Natural killer cell treated with Interleukin-12 subunit alpha and Interleukin-12 subunit beta and Interleukin-15 and Interleukin-18, amount 100 ng/mL, for 72 hours (primary cell): Measurements from ENCODE around the gene CBX8. TPM values are rescaled to one million over a fixed set of nuclear protein-coding genes. Genes with fewer than 3 reads are reported as not detected.

Experiments used
- ATAC-seq, 2 donors: fragments of 150-1000 bp; cut with Tn5 transposase in 1 of 2; sonication (Bioruptor Pico), chemical (Tn5 transposase) in 1 of 2; 2 replicates each; pipeline ENCODE4 v1.10.0; 2021
- DNase-seq: peaks from one replicate; pipeline ENCODE4 v3.0.0; 2022; ENCODE audit warnings: low spot score
- H3K27ac Mint-ChIP-seq, 2 donors: 1 replicate in 1 of 2; 2 replicates in 1 of 2; pipeline ENCODE4 v1.8.0; 2022; ENCODE audit warnings: mixed read lengths in 2 of 2, mild to moderate bottlenecking in 1 of 2, moderate library complexity in 1 of 2
- H3K27me3 Mint-ChIP-seq, 2 donors: 1 replicate in 1 of 2; 2 replicates in 1 of 2; pipeline ENCODE4 v1.8.0; 2022; ENCODE audit warnings: mixed read lengths in 2 of 2
- H3K36me3 Mint-ChIP-seq: one replicate; pipeline ENCODE4 v1.8.0; 2022; ENCODE audit warnings: mixed read lengths
- H3K4me1 Mint-ChIP-seq, 2 donors: 1 replicate in 1 of 2; 2 replicates in 1 of 2; pipeline ENCODE4 v1.8.0; 2022; ENCODE audit warnings: low read depth in 2 of 2, mixed read lengths in 2 of 2, mild to moderate bottlenecking in 1 of 2
- H3K4me3 Mint-ChIP-seq: one replicate; pipeline ENCODE4 v1.8.0; 2022; ENCODE audit warnings: mixed read lengths
- H3K9me3 Mint-ChIP-seq: 2 replicates; pipeline ENCODE4 v1.8.0; 2022; ENCODE audit warnings: mixed read lengths
- total RNA-seq, 2 donors: library from RNA; stranded (reverse); gene quantifications; one replicate each; pipeline ENCODE4 v1.2.3, GENCODE V29; 2022

Gene CBX8
- total RNA-seq, 2 donors from 2014 or later: 9.8 to 46.4 TPM

DNA sequence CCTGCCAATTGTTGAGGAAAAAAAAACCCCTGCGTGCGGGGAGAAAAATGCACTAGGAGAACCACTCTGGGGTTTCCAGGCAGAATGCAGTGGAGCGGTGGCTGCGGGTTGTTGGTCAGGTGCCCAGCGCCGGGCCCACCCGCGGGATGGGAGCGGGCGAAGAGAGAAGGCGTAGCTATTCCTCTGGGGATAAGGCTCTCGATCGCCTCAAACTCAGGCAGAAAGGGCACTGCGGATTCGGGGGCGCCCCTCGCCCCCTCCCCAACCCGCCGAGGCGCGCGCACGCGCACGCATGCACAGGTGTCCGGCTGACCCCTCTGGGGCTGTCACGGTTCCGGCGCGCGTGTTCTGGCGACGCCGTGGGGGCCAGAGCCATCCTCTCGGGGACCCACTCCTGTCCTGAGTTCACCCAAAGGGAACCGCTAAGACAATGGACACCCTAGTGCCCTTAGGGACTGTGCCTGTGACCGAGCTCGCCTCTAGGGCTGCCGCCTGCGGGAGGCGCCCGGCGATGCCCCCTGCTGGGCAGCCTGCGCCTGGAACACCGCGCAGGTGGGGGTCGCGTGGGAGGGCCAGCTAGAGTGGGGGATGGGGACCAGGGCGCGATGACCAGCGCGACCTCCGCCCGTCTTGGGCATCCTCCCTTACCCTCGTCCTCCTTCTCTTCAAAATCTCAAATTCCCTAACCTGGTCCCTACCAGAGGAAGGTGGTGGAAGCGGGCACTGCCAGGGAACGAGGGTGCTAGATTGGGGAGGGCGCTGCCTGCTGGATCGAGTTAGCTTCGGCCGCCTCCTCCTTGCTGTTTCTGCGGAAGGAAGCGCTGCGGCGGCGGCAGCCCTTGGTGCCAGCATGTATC, 14.4 kb upstream of the CBX8 start:
- no peaks in the 10 kb centered on the region for H3K36me3 Mint-ChIP-seq
- peaks cover 20 to 35% of the 10 kb centered on the region in 2 donors for H3K4me1 Mint-ChIP-seq
- H3K27ac Mint-ChIP-seq: no peak overlapping the region
- ATAC-seq (no peak), DNase-seq (no peak)
- peaks cover 33 to 36% of the 10 kb centered on the region in 2 donors for H3K27me3 Mint-ChIP-seq
- no peaks in the 10 kb centered on the region for H3K9me3 Mint-ChIP-seq
- H3K4me3 Mint-ChIP-seq: peak overlapping the region; percentile 17

DNA sequence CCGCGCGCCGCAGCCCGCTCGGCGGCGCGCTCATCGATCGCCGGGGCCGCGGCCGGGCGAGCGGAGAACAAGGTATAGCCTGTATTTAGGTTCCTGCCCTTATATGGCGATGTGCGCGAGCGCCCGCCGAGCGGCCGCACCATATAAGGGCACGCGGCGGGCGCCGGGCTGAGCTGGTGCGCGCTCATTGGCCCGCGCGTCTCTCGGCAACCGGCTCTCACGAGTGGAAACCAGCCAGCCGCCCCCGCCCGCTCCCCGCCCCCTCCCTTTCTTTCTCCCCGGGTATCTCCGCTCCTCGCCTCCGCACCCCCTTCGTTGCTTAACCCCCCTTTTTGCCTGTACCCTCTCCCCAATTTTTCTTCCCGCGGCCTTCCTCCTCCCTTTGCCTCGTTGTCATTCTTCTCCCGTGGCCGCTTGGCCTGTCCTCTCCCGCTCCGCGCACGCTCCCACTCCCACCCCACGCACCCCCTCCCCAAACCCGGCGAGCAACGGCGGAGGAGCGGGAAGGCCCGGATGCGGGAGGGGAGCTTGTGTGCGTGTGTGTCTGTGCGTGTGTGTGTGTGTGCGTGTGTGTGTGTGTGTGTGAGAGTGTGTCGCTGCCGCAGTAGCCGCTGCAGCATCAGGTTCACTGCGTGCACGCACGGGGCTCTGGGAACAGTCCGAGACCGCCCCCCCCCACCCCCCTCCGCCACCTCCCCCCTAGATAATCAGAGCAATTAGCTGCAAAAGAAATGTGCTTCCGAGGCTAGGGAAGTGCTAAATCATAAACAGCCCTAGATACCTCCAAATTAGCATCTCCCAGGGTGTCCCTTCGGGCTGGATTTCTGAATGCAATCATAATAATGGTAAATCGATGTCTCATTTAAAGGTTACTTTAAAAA, 13.5 kb upstream of the CBX8 start:
- Mint-ChIP-seq H3K36me3 (peaks cover 4% of the 10 kb centered on the region), H3K9me3 (no peaks in the 10 kb centered on the region), H3K27me3 (peaks cover 39 to 41% of the 10 kb centered on the region in 2 donors), H3K4me3 (peak overlapping the region; percentile 17), H3K4me1 (peaks cover 28 to 42% of the 10 kb centered on the region in 2 donors), H3K27ac (no peak overlapping the region)
- DNase-seq (peak; percentile 82), ATAC-seq (peak; percentile 95 to 97)

DNA sequence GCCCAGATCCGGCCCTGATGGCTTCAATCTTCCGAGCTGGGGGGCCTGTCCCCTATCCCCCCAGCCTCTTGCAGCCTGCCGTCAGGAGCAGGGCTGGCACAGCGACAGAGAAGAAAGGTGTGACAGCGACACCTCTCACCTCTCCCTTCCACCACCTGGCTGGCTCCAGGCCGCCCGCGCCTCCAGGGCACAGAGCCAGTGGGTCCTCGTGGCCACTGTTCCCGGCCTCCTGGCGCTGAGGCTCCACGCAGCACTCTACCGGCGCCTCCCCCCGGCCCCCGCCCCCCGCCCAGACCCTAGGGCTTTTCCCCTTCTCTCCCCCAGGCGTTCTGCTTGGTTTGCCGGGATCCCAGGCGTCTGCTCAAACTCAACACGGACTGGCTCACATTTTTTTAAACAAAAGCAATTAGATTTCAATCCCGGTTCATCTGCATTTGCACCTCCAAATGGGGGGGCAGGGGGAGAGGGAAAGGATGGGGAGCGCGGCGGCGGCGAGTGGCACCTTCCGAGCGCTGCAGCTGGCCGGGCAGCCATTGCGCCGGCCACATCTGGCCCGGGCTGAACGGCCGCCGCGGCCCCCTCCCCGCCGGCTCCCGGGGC, 12.8 kb upstream of the CBX8 start:
- Mint-ChIP-seq H3K4me3 (no peak overlapping the region), H3K4me1 (peaks cover 35 to 49% of the 10 kb centered on the region in 2 donors), H3K36me3 (peaks cover 7% of the 10 kb centered on the region), H3K27me3 (peaks cover 39 to 48% of the 10 kb centered on the region in 2 donors), H3K9me3 (no peaks in the 10 kb centered on the region), H3K27ac (no peak overlapping the region)
- DNase-seq (no peak), ATAC-seq (no peak)

DNA sequence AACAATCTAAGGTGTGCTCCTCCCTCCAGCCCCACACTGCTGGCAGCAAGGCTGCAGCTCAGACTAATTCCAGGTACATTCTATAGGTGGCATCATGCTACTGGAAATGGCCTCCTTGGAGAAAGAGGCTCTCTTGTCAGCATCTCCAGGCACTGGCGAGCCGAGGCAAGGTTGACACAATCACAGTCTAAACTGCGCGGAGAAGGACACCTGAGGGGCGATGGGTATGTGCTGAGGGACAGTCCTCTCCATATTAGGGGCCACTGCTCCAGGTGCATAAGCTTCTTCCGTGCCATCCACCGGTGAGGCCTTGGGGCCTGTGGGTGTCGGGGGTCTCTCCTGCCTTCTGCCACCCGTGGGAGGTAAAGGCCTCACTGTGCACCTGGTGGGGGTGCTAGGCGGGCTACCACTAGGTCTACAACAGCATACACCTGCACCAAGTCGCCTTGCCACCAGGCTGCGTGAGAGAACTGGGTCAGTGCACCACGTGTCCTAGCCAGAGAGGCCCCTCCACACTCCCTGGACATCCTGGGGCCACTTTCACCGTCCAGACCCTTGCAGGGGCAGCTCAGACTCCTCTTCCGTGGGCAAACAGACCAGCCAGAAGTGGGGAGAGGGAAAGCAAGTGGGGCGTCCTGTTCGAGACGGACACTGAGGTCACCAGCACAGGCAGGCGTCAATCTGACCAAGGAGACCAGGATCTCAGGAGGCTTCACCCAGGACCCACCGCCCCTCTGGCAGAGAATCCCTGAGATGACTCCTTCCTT, 12.1 kb upstream of the CBX8 start:
- Mint-ChIP-seq H3K27me3 (peaks cover 34 to 48% of the 10 kb centered on the region in 2 donors), H3K4me3 (peak overlapping the region; percentile 23), H3K9me3 (no peaks in the 10 kb centered on the region), H3K36me3 (peaks cover 13% of the 10 kb centered on the region), H3K4me1 (peaks cover 35 to 48% of the 10 kb centered on the region in 2 donors), H3K27ac (no peak overlapping the region)
- ATAC-seq (no peak), DNase-seq (no peak)

DNA sequence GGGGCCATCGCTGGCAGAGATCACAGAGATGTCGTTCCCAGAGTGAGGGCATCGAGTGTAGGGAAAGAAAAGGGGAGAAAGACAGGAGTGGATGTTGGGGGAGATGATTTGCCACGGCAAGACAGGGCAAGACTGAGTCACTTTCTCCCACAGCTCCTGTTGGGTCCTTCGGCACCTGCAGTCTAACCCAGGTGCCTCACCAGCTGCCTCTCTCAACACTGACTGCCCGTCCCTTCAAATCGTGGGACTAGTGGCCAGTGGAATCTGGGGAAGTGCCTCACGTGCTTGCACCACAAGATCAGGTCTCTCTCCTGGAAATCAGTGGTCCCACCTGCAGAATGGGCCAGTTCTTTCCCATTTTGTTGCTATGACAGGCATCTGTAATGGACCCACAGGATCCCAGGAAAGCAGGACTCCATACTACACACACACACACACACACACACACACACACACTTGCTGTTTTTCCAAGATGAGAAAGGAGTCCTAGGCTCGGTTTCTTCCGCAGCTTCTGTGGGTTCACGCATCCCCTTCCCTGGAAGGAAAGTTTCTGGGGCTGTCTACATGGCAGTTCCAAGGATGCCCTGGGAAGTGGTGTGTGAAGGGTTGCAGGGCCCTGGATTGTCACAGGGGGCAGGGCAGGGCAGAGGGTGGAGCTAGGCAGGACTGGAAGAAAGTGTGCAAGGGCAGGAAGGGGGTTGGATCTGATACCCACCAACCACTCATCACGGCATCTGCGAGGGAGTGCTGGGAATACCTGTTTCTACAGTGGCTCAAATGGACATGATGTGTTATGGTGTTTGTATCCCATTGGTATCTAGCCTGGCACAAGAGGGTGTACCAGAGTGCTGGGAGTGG, 10.2 kb upstream of the CBX8 start:
- ATAC-seq (no peak), DNase-seq (no peak)
- H3K27ac Mint-ChIP-seq: no peak overlapping the region
- H3K4me3 Mint-ChIP-seq: no peak overlapping the region
- peaks cover 33 to 49% of the 10 kb centered on the region in 2 donors for H3K4me1 Mint-ChIP-seq
- peaks cover 32 to 45% of the 10 kb centered on the region in 2 donors for H3K27me3 Mint-ChIP-seq
- H3K9me3 Mint-ChIP-seq: no peaks in the 10 kb centered on the region
- H3K36me3 Mint-ChIP-seq: peaks cover 13% of the 10 kb centered on the region

DNA sequence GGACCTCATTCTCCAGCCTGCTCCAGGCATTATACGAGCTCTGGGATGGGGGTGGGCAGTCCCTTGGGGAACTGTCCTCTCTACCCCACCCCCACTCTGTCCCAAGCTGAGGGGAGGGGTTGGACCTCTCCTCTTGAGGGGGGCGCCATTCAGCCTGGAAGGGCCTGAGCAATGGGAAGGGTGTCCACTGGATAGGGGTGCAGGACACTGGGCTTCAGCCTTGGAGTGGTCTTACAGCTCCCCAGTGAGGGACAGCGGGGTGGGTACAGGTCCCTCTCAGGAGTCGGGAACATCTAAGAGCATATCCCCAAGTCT, 9.5 kb upstream of the CBX8 start:
- peaks cover 35 to 49% of the 10 kb centered on the region in 2 donors for H3K4me1 Mint-ChIP-seq
- peaks cover 32 to 44% of the 10 kb centered on the region in 2 donors for H3K27me3 Mint-ChIP-seq
- no peak for ATAC-seq
- no peak overlapping the region for H3K4me3 Mint-ChIP-seq
- no peak for DNase-seq
- H3K36me3 Mint-ChIP-seq: peaks cover 17% of the 10 kb centered on the region
- no peak overlapping the region for H3K27ac Mint-ChIP-seq
- H3K9me3 Mint-ChIP-seq: peaks cover 4% of the 10 kb centered on the region

DNA sequence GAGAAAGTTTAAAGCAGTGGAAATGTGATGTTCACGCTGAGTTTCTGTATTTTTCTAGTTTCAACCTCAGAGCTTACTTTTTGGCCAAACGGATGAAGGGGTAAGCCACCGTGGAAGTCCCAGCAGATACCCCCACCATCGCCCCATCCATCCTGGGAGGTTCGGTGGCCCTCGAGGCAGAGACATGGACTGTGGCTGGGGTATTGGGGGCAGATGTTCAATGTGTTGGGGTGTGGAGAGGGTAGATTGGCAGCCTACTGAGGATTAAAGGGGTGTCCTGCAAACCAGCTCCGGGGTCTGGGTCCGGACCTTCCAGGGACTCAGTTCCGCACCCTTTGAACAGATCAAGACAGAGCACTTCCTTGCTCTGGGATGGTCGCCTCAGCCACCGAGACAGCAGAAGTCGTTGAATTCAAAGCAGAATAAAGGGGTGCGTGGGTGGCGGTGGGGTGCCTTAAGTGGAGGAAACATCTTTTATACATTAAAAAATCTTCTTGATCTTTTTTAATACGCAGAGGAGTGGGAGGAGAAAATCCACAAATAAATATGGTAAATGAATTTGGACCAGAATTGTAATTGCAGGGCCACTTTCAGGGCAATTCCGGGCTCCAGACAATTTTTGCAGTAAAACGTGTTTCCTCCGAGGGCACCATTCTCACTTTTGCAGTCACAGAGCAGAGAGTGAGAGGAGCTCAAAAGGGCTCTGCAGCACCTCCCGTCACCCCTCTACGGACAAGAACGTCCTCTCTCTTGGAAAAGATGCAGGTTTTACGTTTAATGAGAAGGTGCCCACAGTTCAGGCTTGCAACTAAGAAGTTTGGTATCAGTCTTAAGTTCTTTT, 8.2 kb upstream of the CBX8 start:
- Mint-ChIP-seq H3K4me3 (peak overlapping the region; percentile 86), H3K4me1 (peaks cover 38 to 48% of the 10 kb centered on the region in 2 donors), H3K36me3 (peaks cover 22% of the 10 kb centered on the region), H3K27ac (peak overlapping the region; percentile 72 to 90), H3K27me3 (peaks cover 32 to 51% of the 10 kb centered on the region in 2 donors), H3K9me3 (peaks cover 4% of the 10 kb centered on the region)
- peak in 1 of 2 donors; percentile 20 for ATAC-seq
- DNase-seq: no peak

DNA sequence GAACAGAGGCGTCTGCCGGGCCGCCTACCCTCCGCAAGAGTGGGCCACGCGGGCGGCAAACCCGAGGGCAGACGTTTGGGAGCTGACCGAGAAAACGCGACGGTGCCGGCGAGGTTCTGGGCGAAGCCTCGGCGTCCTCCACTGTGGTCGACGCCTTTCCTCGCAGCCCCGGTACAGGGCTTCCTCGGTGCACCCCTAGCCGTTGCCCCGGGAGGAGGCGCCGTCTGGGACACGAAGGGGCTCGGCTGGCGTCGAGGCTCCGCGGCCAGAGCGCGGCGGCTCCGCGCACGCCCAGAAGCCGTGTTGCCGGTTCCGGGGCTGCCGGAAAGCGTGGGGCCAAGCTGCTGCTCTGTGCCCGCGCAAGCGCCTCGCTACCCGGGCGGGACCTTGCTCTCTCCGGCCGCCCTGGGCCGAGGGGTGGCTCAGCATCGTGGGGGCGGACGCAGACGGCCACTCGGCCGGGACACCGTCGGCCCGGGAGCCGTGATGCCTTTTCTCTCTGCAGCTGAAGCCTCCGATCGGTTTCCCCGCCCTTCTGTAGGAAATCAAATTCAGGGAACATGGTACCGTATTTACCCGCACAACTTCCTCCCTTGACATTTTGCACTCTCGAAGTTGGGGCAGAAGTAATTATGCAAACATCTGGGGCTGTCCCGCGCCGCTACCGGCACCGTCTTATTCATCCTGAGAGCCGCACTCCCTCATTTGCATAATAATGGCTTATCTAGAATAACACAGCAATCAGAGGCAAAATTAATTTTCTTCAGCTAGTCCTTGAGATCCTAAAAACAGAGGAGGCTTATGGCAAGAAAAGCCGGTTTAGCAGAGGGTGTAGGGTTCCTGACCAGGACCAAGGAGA, 7.3 kb upstream of the CBX8 start:
- peak overlapping the region; percentile 72 to 90 for H3K27ac Mint-ChIP-seq
- H3K4me3 Mint-ChIP-seq: peak overlapping the region; percentile 86
- H3K27me3 Mint-ChIP-seq: peaks cover 32 to 59% of the 10 kb centered on the region in 2 donors
- peak; percentile 91 for DNase-seq
- peaks cover 46 to 55% of the 10 kb centered on the region in 2 donors for H3K4me1 Mint-ChIP-seq
- ATAC-seq: peak; percentile 89 to 90
- H3K9me3 Mint-ChIP-seq: peaks cover 4% of the 10 kb centered on the region
- peaks cover 27% of the 10 kb centered on the region for H3K36me3 Mint-ChIP-seq

DNA sequence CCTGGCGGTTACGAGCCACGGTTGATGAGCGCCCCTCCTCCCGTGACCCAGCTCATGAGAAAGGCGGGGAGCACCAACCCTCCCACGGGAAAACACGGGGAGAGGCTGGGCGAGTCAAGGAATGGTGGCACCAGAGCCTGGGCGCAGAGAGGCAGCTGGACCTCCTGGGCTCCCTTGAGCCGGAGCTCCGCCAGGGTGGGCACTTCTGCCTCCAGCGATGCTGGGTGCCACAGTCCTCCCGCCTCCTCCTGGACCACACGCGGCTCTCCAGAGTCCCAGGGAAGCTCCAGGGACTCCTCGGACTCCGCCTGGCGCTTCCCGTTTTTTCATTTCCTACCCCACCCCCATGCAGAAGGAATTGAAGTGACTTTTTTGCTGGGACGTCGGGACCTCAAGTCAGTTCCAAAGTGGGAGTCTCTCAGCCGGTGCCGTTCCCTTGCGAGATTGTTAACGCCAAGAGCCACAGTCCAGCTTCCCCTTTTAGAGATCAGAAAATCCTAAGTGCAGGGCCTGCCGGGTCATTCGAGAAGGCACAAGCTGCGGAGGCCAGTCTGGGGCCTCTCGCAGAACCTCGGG, 6.6 kb upstream of the CBX8 start:
- peaks cover 43 to 57% of the 10 kb centered on the region in 2 donors for H3K4me1 Mint-ChIP-seq
- H3K27me3 Mint-ChIP-seq: peaks cover 29 to 64% of the 10 kb centered on the region in 2 donors
- DNase-seq (no peak), ATAC-seq (no peak)
- no peak overlapping the region for H3K4me3 Mint-ChIP-seq
- H3K36me3 Mint-ChIP-seq: peaks cover 27% of the 10 kb centered on the region
- no peak overlapping the region for H3K27ac Mint-ChIP-seq
- H3K9me3 Mint-ChIP-seq: peaks cover 4% of the 10 kb centered on the region

DNA sequence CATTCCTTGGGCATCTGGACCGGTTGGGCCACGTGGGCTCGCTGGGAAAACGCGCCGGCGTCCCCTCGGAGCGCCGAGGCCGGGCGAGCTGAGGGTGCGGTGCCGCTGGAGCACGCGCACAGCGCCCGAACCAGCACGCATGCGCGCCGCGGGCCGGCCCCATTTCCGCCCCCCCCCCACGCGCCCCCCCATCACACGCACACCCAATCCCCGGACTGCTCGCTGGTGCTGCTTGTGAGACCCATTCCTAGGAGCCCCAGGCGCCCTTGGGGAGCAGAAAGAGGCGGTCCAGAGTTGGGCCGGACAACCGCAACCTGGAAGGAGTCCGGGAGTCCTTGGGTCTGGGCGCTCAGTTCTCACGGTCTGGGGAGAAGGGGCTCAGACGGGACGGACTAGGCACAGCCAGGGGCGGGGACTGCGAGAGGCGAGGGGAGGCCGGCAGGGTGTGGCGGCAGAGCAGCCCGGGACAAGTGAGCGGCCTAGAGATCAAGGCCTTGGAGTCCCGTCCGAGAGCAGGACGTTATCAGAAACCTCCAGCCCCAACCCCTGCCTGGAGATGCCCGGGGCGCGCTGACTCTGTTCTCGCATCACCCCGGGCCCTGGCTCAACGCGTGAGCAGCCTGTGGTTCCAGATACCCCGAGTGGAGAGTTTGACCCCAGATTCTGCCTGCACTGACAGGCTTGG, 6.0 kb upstream of the CBX8 start:
- Mint-ChIP-seq H3K27me3 (peaks cover 27 to 68% of the 10 kb centered on the region in 2 donors), H3K9me3 (peaks cover 4% of the 10 kb centered on the region), H3K4me1 (peaks cover 43 to 57% of the 10 kb centered on the region in 2 donors), H3K4me3 (no peak overlapping the region), H3K27ac (no peak overlapping the region), H3K36me3 (peaks cover 27% of the 10 kb centered on the region)
- ATAC-seq (no peak), DNase-seq (no peak)
